Measurements from ENCODE around the gene OR10P1.

The OR10P1 gene

GRCh38 chr12:55663391-55663790 lies 26.7 kb downstream of the OR10P1 start:
- Histone ChIP-seq H3F3A (ENCODE audit: control insufficient read depth, insufficient read depth) (no peaks in the 10 kb centered on the region), H3K4me3 (ENCODE audit: low read length) (no peak overlapping the region), H3K79me2 (ENCODE audit: control insufficient read depth, low read length) (no peaks in the 10 kb centered on the region), H3K4me2 (ENCODE audit: low read length) (no peak overlapping the region), H3K27me3 (ENCODE audit: control insufficient read depth, low read length) (peaks cover 9% of the 10 kb centered on the region; the same call in 1 of the 2 replicates), H3K9me2 (replicated peaks; ENCODE audit: control insufficient read depth, low read length) (no peaks in the 10 kb centered on the region), H4K20me1 (ENCODE audit: control insufficient read depth, insufficient read depth, low read depth, low read length) (no peaks in the 10 kb centered on the region), H3K27ac (ENCODE audit: low read depth, low read length) (no peak overlapping the region), H3K9me3 (ENCODE audit: control insufficient read depth, insufficient read depth, low read length) (no peaks in the 10 kb centered on the region), H3K36me3 (ENCODE audit: control insufficient read depth, low read length) (no peaks in the 10 kb centered on the region), H3K4me1 (ENCODE audit: control insufficient read depth, low read length) (no peaks in the 10 kb centered on the region)
- TF ChIP-seq CTCF (IDR thresholded peaks at IDR 0.05; ENCODE audit: low read depth, low read length, poor library complexity, severe bottlenecking) (no peak), EZH2phosphoT487 (IDR thresholded peaks at IDR 0.05; ENCODE audit: borderline replicate concordance, low read length) (no peak)

GRCh38 chr12:55664826-55665225 lies 28.1 kb downstream of the OR10P1 start:
- H4K20me1 ChIP-seq (ENCODE audit: control insufficient read depth, insufficient read depth, low read depth, low read length): no peaks in the 10 kb centered on the region
- TF ChIP-seq CTCF (IDR thresholded peaks at IDR 0.05; ENCODE audit: low read depth, low read length, poor library complexity, severe bottlenecking): no peak
- no peak for TF ChIP-seq EZH2phosphoT487 (IDR thresholded peaks at IDR 0.05; ENCODE audit: borderline replicate concordance, low read length)

GRCh38 chr12:55666508-55666907 lies 29.8 kb downstream of the OR10P1 start:
- H4K20me1 ChIP-seq (ENCODE audit: control insufficient read depth, insufficient read depth, low read depth, low read length): no peaks in the 10 kb centered on the region
- TF ChIP-seq CTCF (IDR thresholded peaks at IDR 0.05; ENCODE audit: low read depth, low read length, poor library complexity, severe bottlenecking): no peak
- TF ChIP-seq EZH2phosphoT487 (IDR thresholded peaks at IDR 0.05; ENCODE audit: borderline replicate concordance, low read length): no peak

More at GRCh38 chr12:55664826-55665225, 28.1 kb downstream of the OR10P1 start:
- Histone ChIP-seq H3K4me1 (ENCODE audit: control insufficient read depth, low read length) (no peaks in the 10 kb centered on the region), H3K9me2 (replicated peaks; ENCODE audit: control insufficient read depth, low read length) (no peaks in the 10 kb centered on the region), H3K36me3 (ENCODE audit: control insufficient read depth, low read length) (no peaks in the 10 kb centered on the region), H3K27me3 (ENCODE audit: control insufficient read depth, low read length) (peaks cover 7% of the 10 kb centered on the region; the same call in 1 of the 2 replicates), H3F3A (ENCODE audit: control insufficient read depth, insufficient read depth) (no peaks in the 10 kb centered on the region), H3K9me3 (ENCODE audit: control insufficient read depth, insufficient read depth, low read length) (no peaks in the 10 kb centered on the region), H3K4me3 (ENCODE audit: low read length) (no peak overlapping the region), H3K79me2 (ENCODE audit: control insufficient read depth, low read length) (no peaks in the 10 kb centered on the region), H3K4me2 (ENCODE audit: low read length) (no peak overlapping the region), H3K27ac (ENCODE audit: low read depth, low read length) (no peak overlapping the region)

More at GRCh38 chr12:55666508-55666907, 29.8 kb downstream of the OR10P1 start:
- no peak overlapping the region for H3K4me3 ChIP-seq (ENCODE audit: low read length)
- H3K9me3 ChIP-seq (ENCODE audit: control insufficient read depth, insufficient read depth, low read length): no peaks in the 10 kb centered on the region
- no peak overlapping the region for H3K27ac ChIP-seq (ENCODE audit: low read depth, low read length)
- no peaks in the 10 kb centered on the region for H3K9me2 ChIP-seq (replicated peaks; ENCODE audit: control insufficient read depth, low read length)
- no peaks in the 10 kb centered on the region for H3F3A ChIP-seq (ENCODE audit: control insufficient read depth, insufficient read depth)
- H3K4me2 ChIP-seq (ENCODE audit: low read length): no peak overlapping the region
- no peaks in the 10 kb centered on the region for H3K79me2 ChIP-seq (ENCODE audit: control insufficient read depth, low read length)
- no peaks in the 10 kb centered on the region for H3K36me3 ChIP-seq (ENCODE audit: control insufficient read depth, low read length)
- H3K27me3 ChIP-seq (ENCODE audit: control insufficient read depth, low read length): peaks cover 4% of the 10 kb centered on the region; the same call in 1 of the 2 replicates
- H3K4me1 ChIP-seq (ENCODE audit: control insufficient read depth, low read length): no peaks in the 10 kb centered on the region
